GM21717 (cell line): Measurements from ENCODE around the gene TFCP2.

Experiments used
- ATAC-seq: cut with Tn5 transposase; IDR thresholded peaks from one replicate; pipeline ENCODE4 v1.9.1; 2021; ENCODE audit warnings: mild to moderate bottlenecking, moderate library complexity; ENCODE audit not compliant: unreplicated experiment

The TFCP2 gene

DNA sequence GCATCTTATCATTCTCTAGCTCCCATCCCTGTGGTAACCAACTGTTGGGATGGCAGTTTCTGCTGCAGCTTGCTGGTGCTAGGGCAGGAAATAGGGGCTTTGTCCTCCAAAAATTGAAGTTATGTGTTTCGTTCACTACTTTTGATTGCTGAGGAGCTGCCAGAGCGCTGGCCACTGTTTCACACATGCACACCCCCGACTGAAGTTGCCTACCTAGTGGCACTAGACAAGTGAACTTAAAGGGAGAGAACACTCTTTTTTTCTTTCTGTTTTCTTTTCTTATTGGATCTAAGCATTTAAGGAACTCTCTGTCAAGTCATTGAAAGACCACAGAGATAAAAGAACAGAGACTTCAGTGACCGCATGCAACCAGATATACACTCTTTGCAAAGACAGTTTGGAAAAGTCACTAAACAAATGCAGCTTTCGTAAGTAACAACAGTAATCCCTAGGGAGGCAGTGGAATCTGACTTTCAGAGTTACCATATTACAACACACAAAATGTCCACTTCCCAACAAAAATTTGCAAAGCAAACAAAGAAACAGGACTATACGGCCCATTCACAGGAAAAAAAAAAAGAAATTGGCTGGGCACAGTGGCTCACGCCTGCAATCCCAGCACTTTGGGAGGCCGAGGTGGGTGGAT lies 12.0 kb downstream of the TFCP2 start:
- ATAC-seq: no peak

DNA sequence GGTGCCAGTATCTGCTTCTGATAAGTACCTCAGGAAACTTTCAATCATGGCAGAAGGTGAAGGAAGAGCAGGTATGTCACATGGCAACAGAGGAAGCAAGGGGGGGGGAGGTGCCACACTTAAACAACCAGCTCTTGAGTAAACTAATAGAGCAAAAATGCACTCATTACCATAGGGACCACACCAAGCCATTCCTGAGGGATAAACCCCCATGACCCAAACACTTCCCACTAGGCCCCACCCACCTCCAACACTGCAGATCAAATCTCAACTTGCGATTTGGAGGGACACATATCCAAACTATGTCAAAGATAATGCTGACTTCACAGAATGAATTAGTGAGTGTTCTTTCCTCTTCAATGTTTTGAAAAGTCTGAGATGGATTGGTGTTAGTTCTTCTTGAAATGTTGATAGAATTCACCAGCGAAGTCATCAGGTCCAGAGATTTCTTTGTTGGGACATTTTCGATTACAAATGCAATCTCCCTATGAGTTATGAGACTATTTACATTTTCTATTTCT lies 16.6 kb downstream of the TFCP2 start:
- ATAC-seq: no peak

DNA sequence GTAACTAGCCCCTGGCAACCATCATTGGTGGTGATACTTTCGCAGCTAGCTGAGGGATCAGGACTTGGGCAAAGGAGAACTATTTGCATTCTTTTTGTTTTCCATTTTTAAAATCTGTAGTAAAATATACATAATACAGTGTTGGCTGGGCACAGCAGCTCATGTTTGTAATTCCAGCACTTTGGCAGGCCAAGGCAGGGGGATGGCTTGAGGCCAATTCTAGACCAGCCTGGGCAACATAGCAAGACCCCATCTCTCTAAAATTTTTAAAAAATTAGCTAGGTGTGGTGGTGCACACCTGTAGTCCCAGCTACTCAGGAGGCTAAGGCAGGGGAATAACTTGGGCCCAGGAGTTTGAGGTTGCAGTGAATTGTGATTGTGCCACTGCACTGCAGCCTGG lies 20.0 kb downstream of the TFCP2 start:
- ATAC-seq: no peak

DNA sequence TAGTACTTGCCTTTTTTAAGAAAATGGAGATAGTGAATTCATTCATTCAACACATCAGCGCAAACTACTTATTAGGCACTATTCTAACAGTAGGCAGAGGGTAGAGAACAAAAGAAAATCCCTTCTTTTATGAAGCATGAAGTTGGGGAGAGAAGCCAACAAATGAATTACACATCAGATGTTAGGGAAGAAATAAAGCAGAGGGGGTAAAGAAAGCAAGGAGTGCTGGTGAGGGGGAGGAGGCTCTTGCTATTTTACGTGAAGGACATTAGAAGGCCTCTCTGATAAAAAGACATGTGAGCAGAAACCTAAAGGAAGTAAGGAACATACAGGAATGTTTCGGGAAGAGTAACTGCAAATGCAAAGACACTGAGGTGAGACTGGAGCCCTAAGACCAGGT lies 22.2 kb downstream of the TFCP2 start:
- ATAC-seq: no peak

DNA sequence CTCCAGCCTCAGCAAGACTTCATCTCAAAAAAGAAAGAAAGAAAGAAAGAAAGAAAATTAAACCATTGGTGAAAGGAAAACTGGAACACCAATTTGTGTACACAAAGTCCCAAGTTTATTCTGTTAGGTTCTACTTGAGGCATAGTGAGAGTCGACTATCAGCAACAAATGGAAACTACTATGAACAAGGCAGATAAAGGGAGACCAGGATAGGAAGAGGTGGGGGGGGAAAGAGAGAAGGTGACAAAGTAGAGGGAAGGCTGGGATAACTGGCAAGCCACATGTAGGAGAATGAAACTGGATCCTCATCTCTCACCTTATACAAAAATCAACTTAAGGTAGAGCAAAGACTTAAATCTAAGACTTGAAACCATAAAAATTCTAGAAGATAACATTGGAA lies 25.6 kb downstream of the TFCP2 start:
- no peak for ATAC-seq

DNA sequence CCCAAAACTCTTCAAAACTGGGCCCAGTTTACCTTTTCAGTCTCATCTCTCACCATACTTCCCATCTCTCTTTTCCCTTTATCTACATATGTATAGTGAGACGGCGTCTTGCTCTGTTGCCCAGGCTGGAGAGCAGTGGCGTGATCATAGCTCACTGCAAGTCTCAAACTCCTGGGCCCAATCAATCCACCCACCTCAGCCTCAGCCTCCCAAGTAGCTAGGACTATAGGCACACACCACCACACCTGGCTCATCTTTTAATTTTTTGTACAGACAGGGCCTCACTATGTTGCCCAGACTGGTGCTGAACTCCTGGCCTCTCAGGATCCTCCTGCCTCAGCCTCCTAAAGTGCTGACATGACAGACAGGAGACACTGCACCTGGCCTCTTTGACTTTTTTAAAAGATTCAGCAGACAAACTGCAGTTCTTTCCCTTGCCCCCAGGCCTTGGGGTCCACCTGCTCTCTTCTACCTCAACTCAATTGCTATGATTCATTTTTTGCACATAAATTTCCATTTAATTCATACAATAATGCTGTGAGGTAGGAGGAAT lies 33.6 kb downstream of the TFCP2 start:
- ATAC-seq: no peak

DNA sequence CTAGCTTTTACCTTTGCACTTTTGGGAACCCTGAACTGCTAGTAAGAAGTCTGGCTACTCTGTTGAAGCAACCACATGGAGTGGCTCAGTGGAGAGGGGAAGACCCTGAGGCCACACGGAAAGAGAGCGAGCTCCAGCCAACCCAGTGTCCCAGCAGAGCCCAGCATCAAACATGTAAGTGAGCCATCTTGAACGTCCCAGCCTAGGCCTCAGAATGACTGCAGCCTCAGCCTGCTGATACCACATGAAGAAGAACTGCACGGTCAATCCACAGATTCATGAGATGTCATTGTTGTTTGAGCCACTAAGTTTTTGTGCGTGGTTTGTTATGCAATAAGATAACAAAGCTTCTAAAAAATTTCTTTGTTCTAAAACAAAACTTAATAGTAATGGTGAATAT lies 40.2 kb downstream of the TFCP2 start:
- no peak for ATAC-seq

DNA sequence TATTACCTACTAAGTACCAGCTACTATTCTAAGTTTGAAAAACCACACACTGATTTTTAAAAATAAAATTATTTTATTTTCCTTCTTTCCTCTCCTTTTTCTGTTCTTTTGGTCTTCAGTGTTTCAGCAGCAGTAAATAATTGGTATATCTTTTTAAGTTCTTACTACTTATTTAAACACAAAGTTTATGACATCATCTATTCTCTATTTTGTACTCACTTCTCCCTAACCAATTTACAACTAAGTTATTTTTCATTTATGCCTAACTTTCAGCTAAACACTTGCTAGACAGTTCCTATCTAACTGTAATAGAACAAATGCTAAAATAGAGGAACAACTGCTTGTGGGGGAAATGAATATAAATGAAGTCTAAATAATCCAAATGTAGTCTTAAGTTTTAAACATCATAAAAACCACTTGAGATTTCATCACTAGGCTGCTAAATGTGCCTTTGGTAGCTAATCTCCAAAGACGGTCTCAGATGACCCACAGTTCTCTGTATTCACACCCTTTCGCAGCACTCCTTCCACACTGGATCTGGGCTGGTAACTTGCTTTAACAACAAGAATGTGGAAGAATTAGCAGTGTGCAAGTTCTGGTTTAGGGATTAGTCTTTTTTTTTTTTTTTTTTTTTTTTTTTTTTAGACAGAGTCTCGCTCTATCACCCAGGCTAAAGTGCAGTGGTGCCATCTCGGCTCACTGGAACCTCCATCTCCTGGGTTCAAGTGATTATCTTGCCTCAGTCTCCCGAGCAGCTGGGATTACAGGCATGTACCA lies 41.0 kb downstream of the TFCP2 start:
- no peak for ATAC-seq

DNA sequence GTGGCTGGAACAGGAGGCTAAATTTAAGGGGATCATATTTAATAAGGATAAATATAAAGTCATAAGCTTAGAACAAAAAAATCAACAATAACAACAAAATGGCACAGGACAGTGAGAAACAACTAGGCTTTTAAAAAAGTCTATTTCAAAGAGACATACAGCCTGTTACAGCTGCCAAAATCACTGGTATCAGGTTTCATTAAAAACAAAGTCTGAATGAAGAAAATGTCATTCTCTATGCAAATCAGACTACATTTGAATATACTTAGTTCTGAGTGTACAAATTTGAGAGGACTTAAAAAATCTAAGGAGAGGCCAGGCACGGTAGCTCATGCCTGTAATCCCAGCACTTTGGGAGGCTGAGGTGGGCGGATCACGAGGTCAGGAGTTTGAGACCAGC lies 44.0 kb downstream of the TFCP2 start:
- ATAC-seq: no peak

DNA sequence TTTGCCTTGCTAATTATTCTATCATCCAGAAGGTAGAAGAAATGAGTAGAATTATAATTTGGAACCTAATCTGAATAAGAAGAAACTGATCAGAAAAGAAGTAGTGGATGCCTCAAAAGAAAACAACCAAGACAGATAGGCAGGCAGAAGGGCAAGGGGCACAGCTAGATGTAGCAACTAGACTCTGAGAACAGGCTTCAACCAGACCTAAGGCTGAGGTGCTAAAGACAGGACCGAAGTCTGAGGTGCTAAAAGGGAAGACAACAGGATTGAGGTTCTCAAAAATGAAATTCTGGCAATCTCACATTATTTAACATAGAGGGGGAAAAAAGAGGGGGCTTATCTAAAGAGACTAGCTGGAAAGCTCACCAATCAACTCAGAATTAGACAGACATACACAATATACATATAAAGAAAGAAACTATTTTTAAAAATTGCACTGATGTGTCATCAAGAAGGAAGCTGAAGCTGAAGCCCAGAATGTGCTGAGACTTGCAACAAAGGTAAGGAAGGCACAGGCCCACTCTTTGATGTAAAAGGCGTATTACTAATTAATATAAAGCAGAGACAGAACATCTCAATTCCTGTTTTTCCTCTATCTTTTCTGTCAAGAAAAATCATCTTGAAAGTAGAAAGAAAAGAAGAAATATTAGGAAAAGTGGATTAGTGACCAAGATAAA lies 45.7 kb downstream of the TFCP2 start:
- ATAC-seq: no peak

DNA sequence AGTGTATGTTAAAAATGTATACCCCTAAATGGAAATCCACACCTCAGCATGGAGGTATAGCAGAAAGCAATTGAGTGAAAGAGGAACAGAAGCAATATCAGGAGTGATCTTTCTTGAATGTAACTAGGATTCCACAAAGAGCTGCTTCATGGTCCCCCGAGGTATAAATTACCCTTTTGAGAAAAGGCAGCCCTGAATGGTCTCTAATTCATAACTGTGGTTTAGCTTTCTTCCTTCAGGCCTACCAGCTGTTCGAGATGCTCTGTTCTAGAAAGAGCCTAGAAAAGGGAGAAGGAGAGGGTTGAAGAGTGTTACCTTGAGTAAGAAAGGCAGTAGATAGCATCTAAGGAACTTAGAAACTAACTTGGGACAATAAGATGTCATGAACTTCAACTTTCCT lies 46.6 kb downstream of the TFCP2 start:
- ATAC-seq: no peak

DNA sequence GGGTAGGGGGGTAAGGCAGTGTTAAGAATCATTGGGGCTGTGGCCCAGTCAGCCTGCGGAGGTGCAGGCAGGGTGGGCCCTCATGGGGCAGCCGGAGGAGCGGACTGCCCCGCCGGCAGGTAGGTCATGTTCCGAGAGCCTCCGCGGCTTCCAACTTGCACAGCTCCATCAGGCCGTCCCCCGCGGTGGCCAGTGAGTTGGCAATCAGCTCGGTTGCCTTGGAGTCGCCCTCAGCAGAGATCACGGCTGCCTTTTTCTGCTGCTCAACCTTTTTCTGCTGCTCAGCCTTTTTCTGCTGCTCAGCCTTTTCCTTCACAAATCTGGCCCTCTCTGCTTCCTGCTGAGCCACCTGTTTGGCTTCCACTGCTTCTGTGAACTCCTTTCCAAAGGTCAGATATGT lies 48.4 kb downstream of the TFCP2 start:
- ATAC-seq: no peak

DNA sequence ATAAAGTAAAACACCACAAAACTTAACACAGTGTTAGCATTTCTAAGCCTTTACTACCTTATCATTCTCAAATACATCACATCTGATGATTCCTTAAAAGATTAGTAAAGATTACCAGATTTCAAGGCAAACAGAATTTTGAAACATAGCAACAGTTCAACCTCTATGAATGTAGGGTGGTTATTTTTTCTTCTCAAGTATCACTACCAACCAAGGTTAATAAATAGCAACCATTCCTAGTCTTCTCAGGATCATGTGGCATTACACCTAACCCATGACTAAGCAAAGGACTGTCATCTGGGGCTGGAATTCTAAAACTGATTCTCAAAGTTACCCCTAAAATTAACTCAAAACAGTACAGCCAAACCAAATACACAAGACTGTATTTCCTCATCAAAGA lies 50.1 kb downstream of the TFCP2 start:
- no peak for ATAC-seq

DNA sequence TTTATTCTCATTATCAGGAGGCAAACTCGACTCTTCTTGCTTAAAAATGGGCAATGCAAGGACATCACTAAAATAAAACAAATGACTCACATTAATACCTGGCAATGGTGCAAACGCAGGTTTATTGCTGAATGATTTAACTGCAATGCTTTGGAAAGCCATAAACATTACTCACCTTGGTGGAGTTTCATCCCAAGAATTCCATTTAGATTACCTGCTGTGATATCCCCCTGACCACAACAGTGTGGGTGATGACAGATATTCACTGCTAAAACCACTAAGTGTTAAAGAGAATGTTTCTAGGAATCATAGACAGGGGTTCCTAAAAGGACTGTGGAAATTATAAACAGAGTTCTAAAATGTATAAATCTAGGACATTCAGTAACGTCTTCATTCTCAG lies 54.2 kb downstream of the TFCP2 start:
- no peak for ATAC-seq

DNA sequence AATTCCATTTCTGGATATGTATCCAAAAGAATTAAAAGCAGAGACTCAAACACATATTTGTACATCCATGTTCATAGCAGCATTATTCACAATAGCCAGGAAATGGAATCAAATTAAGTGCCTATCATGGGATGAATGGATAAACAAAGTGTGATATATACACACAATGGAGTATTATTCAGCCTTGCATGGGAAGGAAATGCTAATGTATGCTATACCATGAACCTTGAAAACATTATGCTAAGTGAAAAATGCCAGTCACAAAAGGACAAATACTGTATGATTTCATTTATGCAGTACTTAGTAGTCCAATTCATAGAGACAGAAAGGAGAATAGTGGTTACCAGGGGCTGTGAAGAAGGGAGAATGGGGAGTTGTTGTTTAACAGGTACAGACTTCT lies 57.4 kb downstream of the TFCP2 start:
- ATAC-seq: no peak

DNA sequence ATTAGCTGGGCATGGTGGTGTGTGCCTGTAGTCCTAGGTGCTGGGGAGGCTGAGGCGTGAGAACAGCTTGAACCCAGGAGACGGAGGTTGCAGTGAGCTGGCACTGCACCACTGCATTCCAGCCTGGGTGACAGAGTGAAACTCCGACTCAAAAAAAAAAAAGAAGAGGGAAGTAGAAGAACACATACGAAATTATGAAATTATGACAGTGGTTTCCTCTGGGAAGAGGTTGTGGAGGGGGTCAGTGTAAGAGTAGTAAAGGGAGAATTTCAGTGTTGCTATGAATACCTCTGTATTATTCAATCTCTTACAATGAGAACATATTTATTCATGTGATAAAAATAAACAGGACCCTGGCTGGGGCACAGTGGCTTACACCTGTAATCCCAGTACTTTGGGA lies 64.8 kb downstream of the TFCP2 start:
- no peak for ATAC-seq

DNA sequence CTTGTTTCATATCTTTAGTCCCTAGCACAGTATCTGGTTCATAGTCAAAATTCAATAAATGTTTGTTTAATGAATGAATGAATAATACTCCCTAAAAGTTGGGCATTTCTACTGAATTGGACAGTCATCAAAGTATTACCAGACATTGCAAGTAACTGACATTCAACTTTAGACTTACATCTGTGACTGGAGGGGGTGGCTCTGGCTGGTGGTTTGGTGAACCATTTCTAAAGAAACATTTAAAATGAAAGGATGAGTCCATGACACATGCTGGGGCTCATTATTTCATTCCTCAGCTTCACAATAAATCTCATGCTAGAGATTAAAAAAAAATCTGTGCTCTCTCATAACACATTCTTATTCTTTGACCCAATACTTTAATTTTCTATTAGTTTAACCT lies 69.0 kb downstream of the TFCP2 start:
- ATAC-seq: no peak

DNA sequence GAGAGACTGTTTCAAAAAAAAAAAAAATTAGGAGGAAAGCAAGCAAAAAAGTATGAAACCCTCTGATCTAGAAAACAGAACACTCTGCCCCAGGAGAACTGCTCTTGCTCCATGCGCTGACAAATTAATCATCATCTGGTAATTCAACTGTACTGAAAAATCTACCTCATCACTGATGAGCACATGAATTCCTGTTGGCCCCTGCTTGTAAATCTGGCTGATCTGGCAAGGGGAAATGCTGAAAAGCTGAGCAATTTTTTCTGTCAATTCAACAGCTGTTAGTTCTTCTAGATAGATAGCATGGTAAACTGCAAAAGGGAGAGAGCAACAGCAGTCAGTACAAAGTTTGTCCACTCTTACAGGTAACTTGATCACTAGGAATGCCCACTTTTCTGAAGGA lies 74.3 kb downstream of the TFCP2 start:
- no peak for ATAC-seq

DNA sequence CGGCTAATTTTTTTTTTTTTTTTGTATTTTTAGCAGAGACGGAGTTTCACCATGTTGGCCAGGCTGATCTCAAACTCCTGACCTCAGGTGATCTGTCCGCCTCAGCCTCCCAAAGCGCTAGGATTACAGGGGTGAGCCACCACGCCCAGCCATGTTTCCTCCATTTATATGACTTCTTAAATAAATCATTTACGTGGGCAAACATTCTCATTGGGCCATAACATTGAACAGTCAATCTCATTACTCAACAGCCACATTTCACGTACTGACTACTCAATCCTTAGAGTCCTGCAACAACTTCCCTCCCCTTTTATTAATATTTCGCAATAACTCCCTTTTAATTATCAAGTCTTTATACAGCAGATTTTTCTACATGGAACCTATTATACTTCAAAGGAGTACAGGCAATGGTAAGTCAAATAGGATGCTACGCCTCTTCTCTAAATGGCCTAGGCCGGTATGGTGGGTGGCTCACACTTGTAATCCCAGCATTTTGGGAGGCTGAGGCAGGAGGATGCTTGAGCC lies 82.2 kb downstream of the TFCP2 start:
- ATAC-seq: no peak

DNA sequence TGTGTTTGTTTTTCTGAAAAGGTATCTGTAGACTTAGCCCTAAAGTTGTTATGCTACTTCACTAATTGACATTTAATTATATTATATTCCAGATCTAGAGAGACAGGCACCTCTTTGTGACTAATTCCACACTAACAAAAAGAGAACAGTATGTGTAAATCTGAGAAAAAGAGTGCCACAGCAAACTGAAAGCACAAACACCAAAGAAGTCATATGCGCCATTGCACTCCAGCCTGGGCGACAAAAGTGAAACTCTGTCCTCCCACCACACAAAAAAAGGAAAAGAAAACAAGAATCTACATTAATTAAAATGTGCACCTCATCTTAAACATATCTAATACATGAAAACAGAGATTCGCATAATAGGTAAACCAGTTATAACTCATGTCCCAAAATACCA lies 85.1 kb downstream of the TFCP2 start:
- no peak for ATAC-seq

DNA sequence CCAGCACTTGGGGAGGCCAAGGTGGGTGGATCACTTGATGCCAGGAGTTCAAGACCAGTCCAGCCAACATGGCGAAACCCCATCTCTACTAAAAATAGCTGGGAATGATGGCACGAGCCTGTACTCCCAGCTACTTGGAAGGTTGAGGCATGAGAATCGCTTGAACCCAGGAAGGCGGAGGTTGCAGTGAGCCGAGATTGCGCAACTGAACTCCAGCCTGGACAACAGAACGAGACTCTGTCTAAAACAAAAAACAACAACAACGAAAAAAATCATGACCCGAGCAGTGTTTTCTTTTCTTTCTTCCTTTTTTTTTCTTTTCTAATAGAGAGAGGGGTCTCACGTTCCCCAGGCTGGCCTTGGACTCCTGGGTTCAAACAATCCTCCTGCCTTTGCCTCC lies 86.0 kb downstream of the TFCP2 start:
- no peak for ATAC-seq

DNA sequence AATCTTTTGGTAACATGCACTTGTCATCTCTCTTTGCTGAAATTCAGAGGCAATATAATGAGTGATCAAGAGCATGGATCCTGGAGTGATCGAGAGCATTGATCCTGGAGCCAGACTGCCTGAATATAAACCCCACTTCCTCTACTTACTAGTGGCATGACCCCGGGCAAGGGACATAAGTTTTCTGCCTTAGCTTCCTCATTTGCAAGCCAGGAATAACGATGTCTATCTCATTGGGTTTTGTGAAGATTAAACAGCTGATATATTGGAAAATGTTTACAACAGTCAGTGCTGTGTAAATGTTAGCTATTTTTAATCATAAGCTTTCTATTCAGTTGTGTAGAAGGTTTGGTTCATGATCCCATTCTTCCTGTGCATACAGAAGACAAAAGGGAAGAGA lies 87.2 kb downstream of the TFCP2 start:
- no peak for ATAC-seq
